Airway epithelial cell (primary cell): ENCODE measurements around the gene LSM10. TPM values are rescaled to one million over a fixed set of nuclear protein-coding genes. Genes with fewer than 3 reads are reported as not detected.

ENCODE experiments used
- total RNA-seq: library from RNA; depleted of rRNA; stranded (reverse); fragments of >200 nt; gene quantifications from 2 replicates; pipeline ENCODE4 v1.2.3, GENCODE V29; 2015

LSM10 gene
- 29.7 and 45.2 TPM in 2 replicates for total RNA-seq

GRCh38 chr1:36397378-36398230 is at the start of gene LSM10:
TSS of gene LSM10 (minus strand) at chr1:36397908. CDS start at chr1:36394129, 3,779 bp downstream.

GRCh38 chr1:36385410-36386264 is 12.1 kb downstream of the LSM10 start, which contains the start of gene STK40:
TSS of gene STK40 (minus strand) at chr1:36385924. CDS start at chr1:36361332, 24,592 bp downstream.

Other genes with a start within 250 kb of the LSM10 start
- gene TRAPPC3, start 248.4 kb downstream of the LSM10 start, total RNA-seq: 105 and 113 TPM in 2 replicates
- 215 and 318 TPM in 2 replicates for gene MAP7D1, start 241.7 kb downstream of the LSM10 start, total RNA-seq
- 55.6 and 95.5 TPM in 2 replicates for gene THRAP3, start 173.5 kb downstream of the LSM10 start, total RNA-seq
- gene SH3D21, start 91.5 kb downstream of the LSM10 start, total RNA-seq: 5.8 and 7.6 TPM in 2 replicates
- gene EVA1B, start 74.3 kb downstream of the LSM10 start, total RNA-seq: 32.0 and 36.7 TPM in 2 replicates
- 14.4 and 14.5 TPM in 2 replicates for gene STK40, start 12.0 kb downstream of the LSM10 start, total RNA-seq
- gene OSCP1, start 52.5 kb upstream of the LSM10 start, total RNA-seq: 6.4 and 11.0 TPM in 2 replicates
- 94.2 and 192 TPM in 2 replicates for gene MRPS15, start 66.5 kb upstream of the LSM10 start, total RNA-seq
- not detected in 2 replicates for gene CSF3R, start 85.0 kb upstream of the LSM10 start, total RNA-seq